H9 (cell line): Measurements from ENCODE around the gene MT1M. TPM values are rescaled to one million over a fixed set of nuclear protein-coding genes. Genes with fewer than 3 reads are reported as not detected.

Experiments used
- DNase-seq: peaks from one replicate; pipeline ENCODE4 v3.0.0-alpha.2; 2017
- H2AFZ ChIP-seq: one replicate; pipeline ENCODE4 v1.6.1; 2013; ENCODE audit warnings: mild to moderate bottlenecking, low read length, control low read depth, moderate library complexity
- H2AK5ac ChIP-seq: 2 replicates; pipeline ENCODE4 v1.6.1; 2013; ENCODE audit warnings: low read length, control low read depth, mixed read lengths; ENCODE audit not compliant: insufficient read length
- H2BK120ac ChIP-seq: one replicate; pipeline ENCODE4 v1.6.1; 2013; ENCODE audit warnings: low read depth, mild to moderate bottlenecking, low read length, control low read depth, inconsistent platforms; ENCODE audit not compliant: poor library complexity, severe bottlenecking
- H2BK12ac ChIP-seq: 2 replicates; pipeline ENCODE4 v1.6.1; 2013; ENCODE audit warnings: low read length, control low read depth, mixed read lengths, low read depth; ENCODE audit not compliant: insufficient read length
- H2BK15ac ChIP-seq: 2 replicates; pipeline ENCODE4 v1.6.1; 2013; ENCODE audit warnings: low read depth, low read length, control low read depth
- H2BK20ac ChIP-seq: one replicate; pipeline ENCODE4 v1.6.1; 2013; ENCODE audit warnings: low read depth, mild to moderate bottlenecking, low read length, control low read depth, inconsistent platforms; ENCODE audit not compliant: poor library complexity, severe bottlenecking
- H2BK5ac ChIP-seq: 2 replicates; pipeline ENCODE4 v1.6.1; 2013; ENCODE audit warnings: low read length, control low read depth, mixed read lengths; ENCODE audit not compliant: insufficient read length
- H3K14ac ChIP-seq: 2 replicates; pipeline ENCODE4 v1.6.1; 2013; ENCODE audit warnings: low read length, control low read depth; ENCODE audit not compliant: insufficient read depth
- H3K18ac ChIP-seq: 2 replicates; pipeline ENCODE4 v1.6.1; 2013; ENCODE audit warnings: low read depth, mild to moderate bottlenecking, mixed read lengths, low read length, control low read depth; ENCODE audit not compliant: insufficient read length
- H3K23ac ChIP-seq: 2 replicates; pipeline ENCODE4 v1.6.1; 2013; ENCODE audit warnings: low read length, control low read depth, mixed read lengths, low read depth; ENCODE audit not compliant: insufficient read length
- H3K23me2 ChIP-seq: 2 replicates; pipeline ENCODE4 v1.6.1; 2013; ENCODE audit warnings: low read depth, mild to moderate bottlenecking, mixed read lengths, low read length, control low read depth; ENCODE audit not compliant: insufficient read length, poor library complexity, severe bottlenecking
- H3K27ac ChIP-seq: 2 replicates; pipeline ENCODE4 v1.5.1; 2013; ENCODE audit warnings: low read length, control low read depth, mixed read lengths, low read depth; ENCODE audit not compliant: insufficient read length
- H3K27me3 ChIP-seq: 2 replicates; pipeline ENCODE4 v1.6.1; 2013; ENCODE audit warnings: low read length, control low read depth, inconsistent platforms; ENCODE audit not compliant: insufficient read depth
- H3K4ac ChIP-seq: 2 replicates; pipeline ENCODE4 v1.6.1; 2013; ENCODE audit warnings: low read depth, mild to moderate bottlenecking, control low read depth, inconsistent platforms, low read length, moderate library complexity
- H3K4me1 ChIP-seq: 2 replicates; pipeline ENCODE4 v1.6.1; 2013; ENCODE audit warnings: low read length, control low read depth, inconsistent platforms; ENCODE audit not compliant: insufficient read depth
- H3K4me2 ChIP-seq: 2 replicates; pipeline ENCODE4 v1.6.1; 2013; ENCODE audit warnings: low read length, control low read depth, mixed read lengths; ENCODE audit not compliant: insufficient read length, insufficient read depth
- H3K56ac ChIP-seq: 2 replicates; pipeline ENCODE4 v1.6.1; 2013; ENCODE audit warnings: low read depth, mild to moderate bottlenecking, mixed read lengths, low read length, control low read depth; ENCODE audit not compliant: insufficient read length
- H3K79me1 ChIP-seq: 2 replicates; pipeline ENCODE4 v1.6.1; 2013; ENCODE audit warnings: low read depth, mild to moderate bottlenecking, moderate library complexity, low read length, control low read depth, inconsistent platforms; ENCODE audit not compliant: insufficient read depth, poor library complexity, severe bottlenecking
- H3K79me2 ChIP-seq: 2 replicates; pipeline ENCODE4 v1.6.1; 2013; ENCODE audit warnings: low read length, control low read depth, inconsistent platforms; ENCODE audit not compliant: insufficient read depth
- H3K9ac ChIP-seq: 2 replicates; pipeline ENCODE4 v1.6.1; 2013; ENCODE audit warnings: low read length, control low read depth, mixed read lengths; ENCODE audit not compliant: insufficient read length; ENCODE audit errors: extremely low read depth
- H3K9me3 ChIP-seq: one replicate; pipeline ENCODE4 v1.6.1; 2013; ENCODE audit warnings: low read depth, low read length, inconsistent platforms; ENCODE audit not compliant: control insufficient read depth
- H3T11ph ChIP-seq: one replicate; pipeline ENCODE4 v1.6.1; 2013; ENCODE audit warnings: mild to moderate bottlenecking, low read length, control low read depth, inconsistent platforms
- H4K20me1 ChIP-seq: one replicate; pipeline ENCODE4 v1.6.1; 2013; ENCODE audit not compliant: control insufficient read depth, insufficient read length, insufficient read depth
- H4K5ac ChIP-seq: 2 replicates; pipeline ENCODE4 v1.6.1; 2013; ENCODE audit warnings: low read depth, mild to moderate bottlenecking, mixed read lengths, low read length, control low read depth; ENCODE audit not compliant: insufficient read length
- H4K8ac ChIP-seq: replicated peaks from 2 replicates; pipeline ENCODE4 v1.6.1; 2013; ENCODE audit warnings: low read length, control low read depth, mixed read lengths, low read depth; ENCODE audit not compliant: insufficient read length
- H4K91ac ChIP-seq: 2 replicates; pipeline ENCODE4 v1.6.1; 2013; ENCODE audit warnings: low read depth, mild to moderate bottlenecking, moderate library complexity, mixed read lengths, low read length, control low read depth; ENCODE audit not compliant: insufficient read length
- H3K27ac Mint-ChIP-seq, 3 experiments: 2 replicates in 2 of 3; 3 replicates in 1 of 3; pipeline ENCODE4 v1.8.0; 2020 to 2021; ENCODE audit warnings: mixed read lengths in 3 of 3, mild to moderate bottlenecking in 1 of 3, moderate library complexity in 1 of 3
- H3K27me3 Mint-ChIP-seq: 2 replicates; pipeline ENCODE4 v1.8.0; 2021; ENCODE audit warnings: low read depth, mild to moderate bottlenecking, moderate library complexity, mixed read lengths
- H3K36me3 Mint-ChIP-seq, 3 experiments: 2 replicates in 2 of 3; 3 replicates in 1 of 3; pipeline ENCODE4 v1.8.0; 2020 to 2021; ENCODE audit warnings: low read depth in 3 of 3, mixed read lengths in 3 of 3; ENCODE audit not compliant: insufficient read depth in 1 of 3
- H3K4me1 Mint-ChIP-seq, 2 experiments: 2 replicates each; pipeline ENCODE4 v1.8.0; 2020; ENCODE audit warnings: mixed read lengths in 2 of 2
- H3K4me3 Mint-ChIP-seq, 2 experiments: 2 replicates in 1 of 2; 3 replicates in 1 of 2; pipeline ENCODE4 v1.8.0; 2020 to 2021; ENCODE audit warnings: mild to moderate bottlenecking in 2 of 2, mixed read lengths in 2 of 2, moderate library complexity in 1 of 2
- H3K9me3 Mint-ChIP-seq, 2 experiments: 2 replicates in 1 of 2; 3 replicates in 1 of 2; pipeline ENCODE4 v1.8.0; 2020; ENCODE audit warnings: mild to moderate bottlenecking in 2 of 2, mixed read lengths in 2 of 2, moderate library complexity in 1 of 2
- CTCF ChIP-seq: fragments of 200-600 bp; sonication (generic); conservative IDR thresholded peaks from 3 replicates; pipeline ENCODE4 v1.8.0; 2021; ENCODE audit warnings: antibody characterized with exemption, mild to moderate bottlenecking
- WGBS: extraction: QIAGEN DNeasy Blood & Tissue Kit; methylation state at CpG from one replicate; pipeline ENCODE4 v1.1.7; 2013; ENCODE audit warnings: missing lambda C conversion rate, low lambda C conversion rate, mixed read lengths; ENCODE audit not compliant: insufficient read length; ENCODE audit errors: extremely low coverage; 5-methylcytosine and 5-hydroxymethylcytosine counted together
- total RNA-seq: library from RNA; stranded (reverse); gene quantifications from 2 replicates; pipeline ENCODE4 v1.2.1, GENCODE V29; 2021

Gene MT1M
- total RNA-seq, 1 experiment from 2014 or later: 1.4 TPM

- Mint-ChIP-seq H3K4me1 (peaks cover 24 to 32% of the 10 kb centered on the region in 2 experiments), H3K4me3 (no peak overlapping the region), H3K36me3 (no peaks in the 10 kb centered on the region), H3K27ac (no peak overlapping the region), H3K27me3 (peaks cover 98% of the 10 kb centered on the region), H3K9me3 (peaks cover 0 to 13% of the 10 kb centered on the region in 2 experiments; a peak in 2 of 5 replicates)
- Histone ChIP-seq H3K79me2 (no peaks in the 10 kb centered on the region), H3K14ac (no peak overlapping the region), H4K5ac (no peak overlapping the region), H3K79me1 (no peaks in the 10 kb centered on the region), H2AFZ (no peak overlapping the region), H3K18ac (no peak overlapping the region), H3K9ac (no peak overlapping the region), H3K23me2 (peaks cover 16% of the 10 kb centered on the region), H2BK5ac (no peak overlapping the region), H3K4me2 (no peak overlapping the region), H3K4me1 (no peaks in the 10 kb centered on the region; the same call in 1 of the 2 replicates), H3T11ph (no peak overlapping the region), H3K4ac (no peak overlapping the region), H2BK20ac (no peak overlapping the region), H3K27me3 (peaks cover 86% of the 10 kb centered on the region), H2BK12ac (no peak overlapping the region), H4K91ac (no peak overlapping the region), H2BK120ac (no peak overlapping the region), H4K20me1 (no peaks in the 10 kb centered on the region), H3K27ac (no peak overlapping the region), H3K23ac (no peak overlapping the region), H3K56ac (no peak overlapping the region), H4K8ac (no peak overlapping the region), H3K9me3 (no peaks in the 10 kb centered on the region), H2BK15ac (no peak overlapping the region), H2AK5ac (no peak overlapping the region)
- TF ChIP-seq CTCF: no peak
- WGBS: no CpG with 5 or more reads among the region's 3 CpGs
- DNase-seq: no peak
These were observed 2.9 kb upstream of the MT1M start for GRCh38 chr16:56629531-56629930.
